Neural crest cell (in vitro differentiated cells): ENCODE data around the gene P2RY2. TPM values are rescaled to one million over a fixed set of nuclear protein-coding genes. Genes with fewer than 3 reads are reported as not detected.
A peak's percentile ranks its signal among the peaks of the same experiment; 100 is the strongest.

Experiments
- DNase-seq: peaks from one replicate; pipeline ENCODE4 v3.0.0; 2021; ENCODE audit warnings: low read depth, mixed read lengths, low spot score
- H3K27ac Mint-ChIP-seq: one replicate; pipeline ENCODE4 v1.8.0; 2021; ENCODE audit warnings: mild to moderate bottlenecking, mixed read lengths; ENCODE audit not compliant: unreplicated experiment
- H3K27me3 Mint-ChIP-seq: 2 replicates; pipeline ENCODE4 v1.8.0; 2021; ENCODE audit warnings: low read depth, mild to moderate bottlenecking, mixed read lengths
- H3K36me3 Mint-ChIP-seq: 2 replicates; pipeline ENCODE4 v1.8.0; 2021; ENCODE audit warnings: low read depth, mild to moderate bottlenecking, mixed read lengths
- H3K4me1 Mint-ChIP-seq: 2 replicates; pipeline ENCODE4 v1.8.0; 2021; ENCODE audit warnings: mixed read lengths
- H3K4me3 Mint-ChIP-seq: one replicate; pipeline ENCODE4 v1.8.0; 2021; ENCODE audit warnings: mild to moderate bottlenecking, mixed read lengths
- H3K9me3 Mint-ChIP-seq: 2 replicates; pipeline ENCODE4 v1.8.0; 2021; ENCODE audit warnings: mixed read lengths
- total RNA-seq: library from RNA; stranded (reverse); gene quantifications from 2 replicates; pipeline ENCODE4 v1.2.1, GENCODE V29; 2021
- TF ChIP-seq, protein P1 (sequence below): fragments of 200-600 bp; sonication (generic); conservative IDR thresholded peaks from 2 replicates; pipeline ENCODE4 v1.5.0; 2021; ENCODE audit warnings: antibody characterized with exemption, mild to moderate bottlenecking

Gene P2RY2
- total RNA-seq, 1 donor from 2014 or later, result 0.14 TPM

DNA sequence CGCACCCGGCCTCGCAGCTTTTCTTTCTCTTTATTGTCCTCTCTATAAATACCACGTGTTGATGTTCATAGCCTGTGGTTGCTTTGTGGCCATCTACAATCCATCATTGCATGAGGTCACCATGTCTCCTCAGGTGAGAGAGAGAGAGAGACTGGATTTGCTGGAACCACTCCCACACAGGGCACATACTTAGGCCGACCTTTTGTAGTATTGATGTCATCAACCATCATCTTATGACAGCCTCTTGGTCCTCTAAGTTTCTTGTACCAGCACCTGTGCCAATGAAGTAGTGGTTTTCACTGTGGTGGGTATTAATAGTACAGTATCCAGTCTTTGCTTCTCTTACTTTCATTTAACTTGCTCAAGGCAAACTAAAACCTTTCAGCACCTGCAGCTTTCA lies 31.2 kb downstream of the P2RY2 start:
- H3K27ac Mint-ChIP-seq, result no peak overlapping the region
- TF ChIP-seq, protein P1, sequence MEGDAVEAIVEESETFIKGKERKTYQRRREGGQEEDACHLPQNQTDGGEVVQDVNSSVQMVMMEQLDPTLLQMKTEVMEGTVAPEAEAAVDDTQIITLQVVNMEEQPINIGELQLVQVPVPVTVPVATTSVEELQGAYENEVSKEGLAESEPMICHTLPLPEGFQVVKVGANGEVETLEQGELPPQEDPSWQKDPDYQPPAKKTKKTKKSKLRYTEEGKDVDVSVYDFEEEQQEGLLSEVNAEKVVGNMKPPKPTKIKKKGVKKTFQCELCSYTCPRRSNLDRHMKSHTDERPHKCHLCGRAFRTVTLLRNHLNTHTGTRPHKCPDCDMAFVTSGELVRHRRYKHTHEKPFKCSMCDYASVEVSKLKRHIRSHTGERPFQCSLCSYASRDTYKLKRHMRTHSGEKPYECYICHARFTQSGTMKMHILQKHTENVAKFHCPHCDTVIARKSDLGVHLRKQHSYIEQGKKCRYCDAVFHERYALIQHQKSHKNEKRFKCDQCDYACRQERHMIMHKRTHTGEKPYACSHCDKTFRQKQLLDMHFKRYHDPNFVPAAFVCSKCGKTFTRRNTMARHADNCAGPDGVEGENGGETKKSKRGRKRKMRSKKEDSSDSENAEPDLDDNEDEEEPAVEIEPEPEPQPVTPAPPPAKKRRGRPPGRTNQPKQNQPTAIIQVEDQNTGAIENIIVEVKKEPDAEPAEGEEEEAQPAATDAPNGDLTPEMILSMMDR, result no peak
- H3K4me1 Mint-ChIP-seq, result peaks cover 18% of the 10 kb centered on the region
- no peaks in the 10 kb centered on the region for H3K9me3 Mint-ChIP-seq
- DNase-seq, result no peak
- no peak overlapping the region for H3K4me3 Mint-ChIP-seq
- no peaks in the 10 kb centered on the region for H3K36me3 Mint-ChIP-seq
- no peaks in the 10 kb centered on the region for H3K27me3 Mint-ChIP-seq

GRCh38 chr11:73249853-73250783 lies 32.0 kb downstream of the P2RY2 start:
- TF ChIP-seq, protein P1, result no peak
- no peak overlapping the region for H3K27ac Mint-ChIP-seq
- peaks cover 10% of the 10 kb centered on the region for H3K4me1 Mint-ChIP-seq
- H3K4me3 Mint-ChIP-seq, result no peak overlapping the region
- no peak for DNase-seq
- no peaks in the 10 kb centered on the region for H3K27me3 Mint-ChIP-seq
- no peaks in the 10 kb centered on the region for H3K36me3 Mint-ChIP-seq
- H3K9me3 Mint-ChIP-seq, result no peaks in the 10 kb centered on the region

DNA sequence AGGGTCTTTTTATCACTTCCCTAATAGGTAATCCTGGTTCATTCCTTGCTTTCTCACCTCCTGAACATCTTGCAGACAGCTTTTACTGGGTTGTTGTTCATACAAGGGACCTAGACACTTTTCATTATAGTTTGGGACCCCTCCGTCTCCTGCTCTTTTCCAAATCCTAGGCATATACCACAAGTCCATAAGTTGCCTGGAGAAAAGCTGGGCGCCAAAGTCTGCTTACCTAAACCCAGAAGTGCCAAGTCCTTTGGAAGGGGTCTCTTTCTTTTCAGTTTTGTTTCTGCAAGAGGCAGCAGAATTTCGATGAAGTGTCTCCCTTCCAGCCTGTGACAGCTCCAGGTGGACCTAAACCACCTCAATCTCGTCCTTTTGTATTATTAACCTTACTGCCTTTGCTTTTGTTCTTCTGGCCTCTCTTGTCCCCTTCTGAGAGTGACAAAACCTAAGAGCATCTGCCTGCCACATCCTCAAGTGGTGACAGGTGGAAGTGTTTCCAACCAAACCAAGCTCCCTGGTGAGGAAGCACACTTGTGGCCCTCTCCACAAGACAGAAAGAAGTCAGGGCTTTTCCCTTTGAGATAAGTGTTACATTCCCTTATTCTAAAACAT lies 34.6 kb downstream of the P2RY2 start:
- DNase-seq, result no peak

GRCh38 chr11:73257342-73258103 lies 39.4 kb downstream of the P2RY2 start:
- H3K27ac Mint-ChIP-seq, result peak overlapping the region; percentile 88
- peaks cover 12% of the 10 kb centered on the region for H3K4me1 Mint-ChIP-seq
- no peak overlapping the region for H3K4me3 Mint-ChIP-seq

More for the DNA sequence above, 34.6 kb downstream of the P2RY2 start:
- no peak overlapping the region for H3K27ac Mint-ChIP-seq
- no peaks in the 10 kb centered on the region for H3K9me3 Mint-ChIP-seq
- no peak overlapping the region for H3K4me3 Mint-ChIP-seq
- TF ChIP-seq, protein P1, result peak; percentile 29
- H3K27me3 Mint-ChIP-seq, result no peaks in the 10 kb centered on the region
- H3K4me1 Mint-ChIP-seq, result peaks cover 6% of the 10 kb centered on the region
- H3K36me3 Mint-ChIP-seq, result no peaks in the 10 kb centered on the region

More at GRCh38 chr11:73257342-73258103, 39.4 kb downstream of the P2RY2 start:
- no peaks in the 10 kb centered on the region for H3K36me3 Mint-ChIP-seq
- TF ChIP-seq, protein P1, result no peak
- DNase-seq, result no peak
- no peaks in the 10 kb centered on the region for H3K9me3 Mint-ChIP-seq
- H3K27me3 Mint-ChIP-seq, result no peaks in the 10 kb centered on the region
